GM12892 (cell line): Measurements from ENCODE around the gene YBX1.

Source experiments
- POLR2A ChIP-seq: IDR thresholded peaks from 2 replicates; pipeline ENCODE4 v1.6.1; 2011; ENCODE audit warnings: low read depth, low read length, control low read depth
- POLR2AphosphoS5 ChIP-seq: IDR thresholded peaks from 2 replicates; pipeline ENCODE4 v1.6.1; 2011; ENCODE audit warnings: low read depth, low read length, control low read depth
- TAF1 ChIP-seq: IDR thresholded peaks from 2 replicates; pipeline ENCODE4 v1.6.1; 2011; ENCODE audit warnings: low read depth, mild to moderate bottlenecking, control low read depth, low read length, borderline replicate concordance

DNA sequence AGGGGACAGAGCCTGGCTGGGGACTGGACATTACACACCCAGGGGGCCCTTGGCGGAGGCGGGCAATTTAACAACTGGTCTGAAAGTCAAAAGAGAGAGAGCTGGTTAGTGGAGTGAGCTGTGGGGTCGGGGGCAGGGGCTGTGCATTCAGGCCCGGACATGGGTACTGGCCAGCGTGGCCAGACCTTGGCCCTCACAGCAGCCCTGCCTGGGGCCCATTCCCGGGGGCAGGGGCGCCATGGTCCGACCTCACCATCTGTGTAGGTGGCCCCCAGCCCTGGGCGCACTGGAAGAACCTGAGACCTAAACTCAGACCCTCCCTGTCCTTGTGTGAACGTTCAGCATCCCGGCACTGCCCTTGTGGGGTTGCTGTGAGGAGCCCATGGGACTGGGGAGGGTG is 52.8 kb downstream of the YBX1 start:
- TF ChIP-seq POLR2AphosphoS5 (no peak), POLR2A (no peak), TAF1 (no peak)
